G401.6 (cell line): ENCODE data around the gene CNKSR3.

Experiments
- FAIRE-seq: peaks from 2 replicates; lab custom pipeline; 2012; peaks lifted over from hg19 to GRCh38; lab: Jason Lieb, UNC

Gene CNKSR3

DNA sequence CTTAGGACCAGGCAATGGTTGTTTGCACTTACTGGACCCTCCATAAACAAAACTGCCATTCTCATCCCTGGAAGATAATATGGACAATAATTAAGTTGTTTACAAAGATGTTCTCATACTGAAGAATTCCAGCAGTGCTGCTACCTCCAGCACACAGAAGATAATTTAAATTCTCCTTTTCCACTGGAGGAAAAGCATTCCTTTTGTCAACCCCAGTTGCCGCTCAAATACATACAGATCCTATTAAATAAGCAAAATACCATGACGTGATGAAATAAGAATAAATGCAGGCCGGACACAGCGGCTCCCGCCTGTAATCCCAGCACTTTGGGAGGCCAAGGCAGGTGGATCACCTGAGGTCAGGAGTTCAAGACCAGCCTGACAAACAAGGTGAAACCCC, 99.4 kb downstream of the CNKSR3 start:
- no peak for FAIRE-seq

DNA sequence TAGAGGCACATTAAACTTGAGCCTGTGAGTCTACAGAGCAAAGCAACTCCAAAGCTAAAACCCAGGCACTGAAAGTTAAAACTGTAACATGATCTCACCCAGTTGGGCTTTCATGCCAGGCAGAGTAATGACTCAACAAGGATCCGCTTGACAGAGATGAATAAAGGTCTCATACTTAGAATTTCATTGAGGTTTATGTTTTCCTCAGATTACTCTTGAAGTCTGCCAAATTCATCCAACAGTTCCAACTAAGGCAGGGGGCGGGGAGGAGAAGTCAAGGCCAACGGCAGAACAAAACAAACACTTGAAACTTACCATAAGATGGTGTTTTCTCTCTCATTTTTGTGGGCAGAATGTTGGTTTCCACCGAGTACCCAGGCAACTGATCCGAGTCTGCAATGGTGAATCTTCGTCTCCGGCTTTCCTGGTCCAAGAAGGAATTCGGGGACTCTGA, 99.8 kb downstream of the CNKSR3 start:
- no peak for FAIRE-seq

DNA sequence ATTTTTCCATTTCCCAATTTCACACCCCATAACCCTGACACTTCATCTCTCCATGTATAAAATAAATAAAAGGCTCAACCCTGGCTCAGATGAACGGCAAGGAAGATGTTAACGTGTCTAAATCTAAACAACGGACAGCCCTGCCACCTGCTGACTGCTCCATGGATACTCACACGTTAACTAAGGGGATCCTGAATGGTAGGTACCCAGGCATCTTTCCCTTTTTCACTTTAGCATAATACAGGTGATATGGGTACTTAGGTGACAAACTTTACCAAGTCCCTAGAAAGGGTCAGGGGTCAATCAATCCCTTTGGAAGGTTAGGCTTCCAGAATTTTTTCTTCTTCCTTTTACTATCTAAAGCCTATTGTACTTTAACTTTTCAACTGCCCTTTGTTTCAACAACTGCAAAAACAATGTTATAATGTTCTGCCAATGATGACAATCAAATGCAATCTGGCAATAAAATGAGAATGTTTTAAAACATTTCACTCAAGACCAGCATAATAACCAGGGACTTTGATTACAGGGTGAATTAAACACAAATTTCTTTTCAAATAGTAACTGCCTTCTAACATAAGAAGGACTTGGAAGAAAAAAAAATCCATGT, 101.5 kb downstream of the CNKSR3 start:
- no peak for FAIRE-seq

DNA sequence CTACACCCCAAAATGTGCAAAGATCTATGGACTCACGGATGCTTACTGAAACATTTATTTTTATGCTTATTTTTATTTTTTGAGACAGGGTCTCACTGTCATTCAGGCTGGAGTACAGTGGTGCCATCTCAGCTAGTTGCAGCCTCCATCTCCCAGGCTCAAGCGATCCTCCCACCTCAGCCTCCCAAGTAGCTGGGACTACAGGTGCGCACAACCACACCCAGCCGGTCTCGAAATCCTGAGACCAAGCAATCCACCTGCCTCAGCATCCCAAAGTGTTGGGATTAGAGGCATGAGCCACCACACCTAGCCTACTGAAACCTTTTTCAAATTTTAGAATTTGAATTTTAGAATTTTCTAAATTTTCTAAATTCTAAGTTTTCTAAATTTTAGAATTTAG, 103.0 kb downstream of the CNKSR3 start:
- no peak for FAIRE-seq

DNA sequence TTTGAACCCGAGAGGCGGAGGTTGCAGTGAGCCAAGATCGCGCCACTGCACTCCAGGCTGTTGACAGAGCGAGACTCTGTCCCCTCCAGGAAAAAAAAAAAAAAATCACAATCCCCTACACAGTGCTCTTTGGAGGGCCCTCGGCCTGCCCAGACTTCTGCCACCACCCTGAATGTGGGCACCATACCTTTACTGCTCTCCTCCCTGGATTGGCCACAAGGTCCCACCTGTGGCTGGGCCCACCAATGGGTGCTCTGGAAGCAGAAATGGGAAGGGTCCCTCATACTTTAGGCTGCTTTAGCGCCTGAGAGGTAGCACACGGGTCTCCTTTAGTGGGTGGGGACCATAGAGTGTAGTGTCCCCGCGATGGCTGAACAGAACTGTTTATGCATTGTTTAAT, 103.6 kb downstream of the CNKSR3 start:
- FAIRE-seq, result no peak

DNA sequence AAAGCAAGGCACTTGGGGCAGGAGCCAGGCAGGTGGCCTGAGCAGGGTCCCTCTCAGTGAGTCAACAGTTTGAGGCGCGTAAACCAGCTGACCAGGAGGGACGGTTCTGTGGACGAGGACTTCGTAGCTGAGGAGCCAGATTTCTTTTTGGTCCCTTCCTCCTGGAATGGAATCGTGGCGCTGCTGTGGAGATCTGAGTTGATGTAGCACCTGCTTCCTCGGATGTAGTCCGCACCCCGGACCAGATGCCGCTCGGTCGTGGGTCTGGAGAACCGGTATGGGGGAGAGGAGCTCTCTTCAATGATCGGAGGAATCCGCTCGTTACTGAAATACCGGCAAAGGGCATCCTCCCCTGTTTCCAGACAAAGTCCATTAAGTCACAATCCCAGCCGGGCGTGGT, 104.2 kb downstream of the CNKSR3 start:
- no peak for FAIRE-seq

DNA sequence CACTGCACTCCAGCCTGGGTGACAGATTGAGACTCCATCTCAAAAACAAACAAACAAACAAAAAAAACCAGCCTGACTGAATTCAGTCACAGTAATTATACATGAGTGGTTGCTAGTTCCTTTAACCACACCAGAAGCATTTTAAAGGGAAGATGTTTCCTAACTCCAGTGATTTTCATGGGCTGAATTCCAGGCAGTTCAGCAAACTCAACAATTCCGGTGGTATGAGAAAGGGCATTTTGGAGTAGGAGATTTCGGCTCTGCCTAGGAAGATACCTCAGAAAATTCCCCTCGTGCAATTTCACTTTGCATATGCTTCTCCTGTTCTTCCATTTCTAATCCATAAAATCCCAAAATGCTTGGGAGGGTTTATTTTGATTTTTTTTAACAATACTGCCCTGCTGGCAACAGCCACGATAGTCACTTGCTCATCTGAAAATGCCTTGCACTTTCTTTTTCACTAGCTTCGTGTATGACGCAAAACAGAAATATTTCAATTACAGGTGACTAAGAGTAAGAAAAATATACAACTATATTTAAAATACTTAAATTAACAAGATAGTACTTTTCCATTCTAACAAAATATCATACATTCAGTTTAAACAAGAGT, 105.6 kb downstream of the CNKSR3 start:
- FAIRE-seq, result no peak

DNA sequence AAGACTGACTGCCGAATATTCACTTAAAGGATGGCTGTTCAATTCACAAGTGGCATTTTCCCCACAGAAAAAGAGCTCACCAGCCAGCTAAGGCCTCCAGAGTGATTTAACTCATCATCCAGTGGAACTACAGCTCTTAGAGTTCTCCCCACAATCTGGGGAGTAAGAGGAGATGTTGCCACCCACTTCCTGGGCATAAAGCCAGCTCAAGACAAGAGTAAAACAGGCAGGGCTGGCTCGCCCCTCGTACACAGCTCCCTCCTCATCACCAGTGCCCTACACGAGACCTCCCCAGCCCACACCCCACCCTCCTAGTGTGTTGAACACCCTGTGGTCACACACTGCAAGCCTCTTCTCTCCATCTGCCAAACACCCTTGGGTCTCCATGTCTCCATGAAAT, 106.7 kb downstream of the CNKSR3 start:
- FAIRE-seq, result no peak

DNA sequence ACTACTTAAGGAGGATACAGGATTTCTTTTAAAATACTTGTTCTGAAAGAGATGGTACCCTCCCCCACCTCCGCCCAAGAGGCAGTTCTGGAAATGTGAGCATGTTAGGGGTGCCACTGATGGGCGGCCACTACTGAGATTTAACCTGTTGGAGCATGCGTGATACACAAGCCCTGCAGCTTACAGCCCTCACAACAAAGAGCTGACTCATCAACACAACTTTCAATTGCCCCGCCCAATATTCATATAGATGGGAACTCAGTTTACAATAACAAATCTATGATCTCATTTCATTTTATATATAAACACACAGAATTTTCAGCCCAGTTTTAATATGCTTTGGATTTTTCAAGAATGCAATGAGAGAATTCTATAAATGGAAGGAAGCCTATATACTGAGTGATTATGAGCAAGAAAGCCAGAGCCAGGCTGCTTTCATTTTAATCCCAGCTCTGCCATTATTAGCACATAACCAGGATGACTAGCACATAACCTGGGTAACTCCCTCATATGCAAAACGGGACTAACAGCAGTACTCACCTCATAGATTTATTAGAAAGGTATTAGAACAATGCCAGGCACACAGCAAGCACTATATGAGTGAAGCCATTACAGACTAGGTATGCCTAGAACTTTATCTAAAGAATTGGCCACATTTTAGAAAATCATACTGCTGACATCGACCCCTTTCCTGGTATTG, 108.3 kb downstream of the CNKSR3 start:
- FAIRE-seq, result no peak

DNA sequence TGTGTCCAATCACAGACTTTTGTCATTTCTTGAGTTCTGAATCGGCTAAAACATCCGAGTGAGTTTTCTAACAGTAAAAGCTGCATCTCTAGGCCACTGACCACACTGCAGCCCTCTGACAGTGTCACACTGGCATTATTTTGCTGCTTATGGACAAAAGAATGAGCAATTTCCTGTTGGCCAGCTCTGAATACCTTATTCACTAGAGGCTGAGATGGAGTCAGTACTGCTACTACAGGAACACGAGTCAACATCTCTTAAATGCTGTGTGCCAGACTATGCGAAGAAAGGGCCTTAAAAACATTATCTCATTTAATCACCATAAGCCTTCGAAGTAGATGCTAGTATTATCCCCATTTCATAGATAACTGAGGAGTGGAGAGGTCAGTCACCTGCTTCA, 111.4 kb downstream of the CNKSR3 start:
- FAIRE-seq, result no peak

DNA sequence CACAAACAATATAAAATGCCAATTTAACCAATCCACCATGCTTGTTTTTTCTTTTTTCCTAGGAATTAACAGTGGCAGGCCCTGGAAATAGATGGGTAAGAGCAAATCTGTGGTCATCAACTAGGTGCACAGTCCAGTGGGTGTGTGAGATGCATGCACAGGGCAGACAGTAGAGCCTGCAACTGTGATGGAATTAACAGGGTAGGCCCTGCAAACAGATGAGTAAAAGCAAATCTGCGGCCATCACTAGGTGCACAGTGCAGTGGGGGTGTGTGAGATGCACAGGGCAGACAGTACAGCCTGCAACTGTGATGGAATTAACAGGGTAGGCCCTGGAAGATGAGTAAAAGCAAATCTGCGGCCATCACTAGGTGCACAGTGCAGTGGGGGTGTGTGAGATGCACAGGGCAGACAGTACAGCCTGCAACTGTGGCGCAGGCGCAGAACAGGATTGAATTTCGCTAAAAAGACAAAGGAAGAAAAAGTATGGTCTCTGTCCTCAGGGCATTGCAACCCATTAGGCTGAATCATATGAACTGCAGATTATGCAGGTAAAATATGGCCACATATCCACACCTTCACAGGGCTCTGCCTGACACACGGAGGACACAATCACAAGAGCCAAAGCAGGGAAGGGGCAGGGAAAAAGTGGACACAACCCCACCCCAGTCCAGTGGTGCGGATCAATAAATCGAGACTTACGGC, 112.8 kb downstream of the CNKSR3 start:
- no peak for FAIRE-seq

DNA sequence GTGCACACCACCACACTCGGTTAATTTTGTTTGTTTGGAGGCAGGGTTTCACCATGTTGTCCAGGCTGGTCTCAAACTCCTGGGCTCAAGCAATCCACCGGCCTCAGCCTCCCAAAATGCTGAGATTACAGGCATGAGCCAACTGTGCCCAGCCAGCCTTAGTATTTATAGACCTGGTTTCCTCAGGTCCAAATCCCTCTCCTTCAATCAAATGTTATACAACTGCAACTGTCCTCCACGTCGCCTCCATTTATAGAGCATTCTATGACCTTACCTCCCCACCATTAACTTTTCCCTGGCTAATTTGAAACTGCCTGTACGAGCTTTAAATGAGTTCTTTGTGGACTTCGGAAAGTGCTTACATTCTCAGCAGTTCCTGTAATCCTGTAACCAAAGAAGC, 114.6 kb downstream of the CNKSR3 start:
- FAIRE-seq, result no peak

DNA sequence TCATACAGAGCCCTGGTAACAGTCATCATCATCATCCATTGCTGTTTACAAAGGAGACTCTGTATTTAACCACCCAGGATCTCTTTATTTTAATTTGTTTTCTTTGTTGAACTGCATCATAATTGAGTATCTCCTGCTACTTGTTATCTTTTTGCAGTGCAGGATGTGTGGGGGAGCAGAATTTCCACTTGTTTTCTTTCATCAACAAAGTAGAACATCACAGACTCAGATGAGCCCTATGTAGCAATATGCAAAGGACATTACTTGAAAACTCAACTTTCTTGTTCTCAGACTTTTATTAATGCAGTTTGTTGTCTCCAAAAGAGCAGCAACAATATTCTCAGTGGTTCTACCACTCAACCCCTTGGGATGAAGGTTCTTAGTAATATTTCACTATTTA, 115.2 kb downstream of the CNKSR3 start:
- FAIRE-seq, result no peak

DNA sequence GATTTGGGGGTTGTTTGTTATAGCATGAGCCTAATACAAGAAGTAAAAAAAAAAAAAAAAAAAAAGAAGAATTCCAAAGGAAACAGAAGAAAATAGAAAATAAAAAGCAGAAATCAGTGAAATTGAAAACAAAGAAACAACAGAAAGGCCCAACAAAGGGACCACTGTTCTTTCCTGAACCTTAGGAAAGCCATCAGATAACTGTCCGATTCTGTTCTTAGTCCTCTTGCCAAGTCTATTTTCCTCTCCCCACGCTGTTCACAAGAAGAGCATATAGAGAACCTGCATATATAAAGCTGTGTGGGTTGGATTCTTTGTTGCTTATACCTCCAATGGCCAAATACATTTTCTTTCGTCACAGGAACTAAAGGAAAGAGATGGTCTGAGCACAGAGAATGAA, 115.9 kb downstream of the CNKSR3 start:
- FAIRE-seq, result no peak

DNA sequence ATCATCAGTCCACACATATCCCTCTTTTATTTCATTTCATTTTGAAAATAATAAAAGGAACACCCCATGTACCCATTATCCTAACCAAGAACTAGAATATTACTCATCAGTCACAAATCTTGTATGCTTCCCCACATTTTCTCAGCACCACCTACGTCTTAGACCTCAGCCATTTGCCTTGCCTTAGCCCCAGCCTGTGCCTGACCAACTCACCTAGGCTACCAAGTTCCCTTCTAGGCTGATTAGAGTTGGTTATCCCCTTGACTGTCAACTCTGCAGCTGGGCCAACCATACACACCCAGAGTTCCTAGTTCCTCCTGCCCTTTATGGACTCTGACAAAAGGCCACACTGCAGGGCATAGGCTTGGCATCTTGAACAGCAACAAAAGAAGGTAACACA, 120.5 kb downstream of the CNKSR3 start:
- FAIRE-seq, result no peak

DNA sequence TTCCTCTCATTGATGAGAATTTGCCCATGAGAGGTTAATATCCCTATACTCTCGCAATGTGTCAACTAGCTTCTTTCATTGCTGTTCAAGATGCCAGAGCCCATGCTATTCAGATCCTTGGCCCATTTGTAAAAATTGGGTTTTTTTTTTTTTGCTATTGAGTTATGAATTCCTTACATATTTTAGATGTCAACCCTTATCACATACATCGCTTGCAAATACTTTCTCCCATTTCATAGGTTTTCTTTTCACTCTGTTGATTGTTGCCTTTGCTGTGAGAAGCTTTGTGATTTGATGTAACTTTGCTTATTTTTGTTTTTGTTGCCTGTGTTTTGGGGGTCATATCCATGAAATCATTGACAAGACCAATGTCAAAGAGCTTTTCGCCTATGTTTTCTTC, 121.7 kb downstream of the CNKSR3 start:
- no peak for FAIRE-seq

DNA sequence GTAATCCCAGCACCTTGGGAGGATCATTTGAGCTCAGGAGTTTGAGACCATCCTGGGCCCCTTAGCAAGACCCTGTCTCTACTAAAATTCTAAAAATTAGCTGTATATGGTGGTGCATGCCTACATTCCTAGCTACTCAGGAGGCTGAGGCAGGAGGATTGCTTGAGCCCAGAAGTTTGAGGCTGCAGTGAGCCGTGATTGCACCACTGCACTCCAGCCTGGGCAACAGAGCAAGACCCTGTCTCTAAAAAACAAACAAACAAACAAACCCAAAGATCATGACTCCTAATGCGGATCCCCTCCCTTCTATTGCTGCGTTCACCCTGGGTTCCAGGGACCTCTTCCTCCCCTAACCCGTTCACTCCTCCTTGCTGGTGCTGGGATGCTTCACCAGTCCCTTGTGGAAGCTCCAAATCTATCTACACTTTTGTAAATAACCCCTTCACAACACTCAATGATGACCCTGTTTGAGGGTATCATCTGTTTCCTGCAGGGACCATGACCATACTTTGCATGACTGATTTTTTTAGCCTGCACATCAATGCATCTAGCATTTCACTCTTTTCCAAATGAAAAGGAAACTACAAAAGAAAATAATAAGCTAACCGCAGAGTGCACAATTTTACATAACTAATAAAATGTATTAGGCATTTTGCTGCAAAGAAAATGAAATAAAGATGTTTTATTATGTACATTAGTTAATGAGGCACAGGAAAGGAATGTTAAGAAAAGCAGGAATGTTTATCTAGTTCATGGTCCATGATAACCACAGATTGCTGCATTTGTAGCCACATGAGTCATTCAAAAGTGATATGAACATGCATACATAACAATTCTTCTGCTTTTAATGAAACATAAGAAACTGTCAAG, 123.4 kb downstream of the CNKSR3 start:
- no peak for FAIRE-seq

DNA sequence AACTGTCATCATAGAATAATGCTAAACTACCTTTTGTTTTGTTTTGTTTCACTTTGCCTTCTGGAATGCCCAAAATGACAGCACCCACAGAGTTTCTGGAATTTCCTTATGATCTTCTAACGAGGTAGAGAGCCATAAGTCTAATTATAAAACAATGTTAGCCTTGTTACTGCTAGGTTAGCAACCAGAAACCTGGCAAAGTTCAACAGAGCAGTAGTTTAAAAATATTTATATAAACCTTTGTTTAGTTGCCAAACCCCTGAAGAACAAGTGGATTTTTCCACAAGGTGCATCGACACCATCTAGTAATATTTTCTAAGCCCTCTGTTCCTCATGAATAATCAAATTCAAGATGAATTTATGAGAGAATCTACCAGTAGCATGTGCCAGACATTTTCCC, 126.3 kb downstream of the CNKSR3 start:
- no peak for FAIRE-seq

DNA sequence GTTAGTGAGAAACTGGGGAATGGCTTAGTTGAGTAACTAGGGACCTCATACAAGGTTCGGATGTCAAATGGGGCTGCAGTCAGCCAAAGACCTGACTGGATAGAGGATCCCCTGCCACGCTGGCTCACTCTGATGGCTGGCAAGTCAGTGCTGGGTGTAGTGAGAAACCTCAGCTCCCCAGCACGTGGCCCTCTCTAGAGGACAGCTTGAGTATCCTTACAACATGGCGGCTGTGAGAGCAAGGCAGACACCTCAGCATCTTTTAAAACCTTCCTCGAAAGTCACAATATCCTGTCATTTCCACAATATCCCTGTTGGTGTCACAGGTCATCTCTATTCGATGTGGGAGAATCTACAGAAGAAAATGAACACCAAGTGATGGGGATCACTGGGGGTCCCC, 127.2 kb downstream of the CNKSR3 start:
- FAIRE-seq, result no peak

DNA sequence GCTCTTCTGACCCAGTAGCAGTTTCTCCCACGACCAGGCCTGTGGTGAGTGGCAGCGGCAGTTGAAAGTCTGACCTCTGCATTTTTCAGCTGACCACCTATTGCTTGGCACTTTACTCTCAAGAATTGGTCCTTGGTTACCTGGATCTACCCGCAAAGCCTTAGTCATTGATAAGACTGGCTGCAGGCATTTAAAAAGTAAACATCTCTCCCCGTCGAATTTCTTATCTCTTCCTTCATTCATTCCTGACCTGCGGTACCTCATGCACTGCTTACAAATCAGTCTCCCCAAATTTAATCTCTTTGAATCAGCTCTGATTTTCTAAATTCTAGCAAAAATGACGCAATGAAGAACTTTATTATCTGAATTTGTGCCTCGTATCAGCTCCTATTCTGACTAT, 127.7 kb downstream of the CNKSR3 start:
- FAIRE-seq, result no peak

DNA sequence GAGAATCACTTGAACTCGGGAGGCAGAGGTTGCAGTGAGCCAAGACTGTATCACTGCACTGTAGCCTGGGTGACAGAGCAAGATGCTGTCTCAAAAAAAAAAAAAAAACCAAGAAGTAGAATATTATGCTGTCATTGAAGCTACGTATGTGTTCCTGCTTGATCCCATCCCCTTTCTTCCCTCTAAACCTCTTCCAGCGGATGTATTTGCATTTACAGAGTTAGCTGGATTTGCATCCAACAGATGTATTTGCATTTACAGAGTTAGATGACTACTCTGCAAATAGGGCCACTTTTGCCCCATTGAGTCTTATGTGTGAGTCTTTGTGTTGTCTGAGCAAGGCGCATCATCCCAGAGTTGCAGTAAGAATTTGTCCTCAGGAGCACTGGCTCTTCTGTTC, 128.9 kb downstream of the CNKSR3 start:
- no peak for FAIRE-seq

DNA sequence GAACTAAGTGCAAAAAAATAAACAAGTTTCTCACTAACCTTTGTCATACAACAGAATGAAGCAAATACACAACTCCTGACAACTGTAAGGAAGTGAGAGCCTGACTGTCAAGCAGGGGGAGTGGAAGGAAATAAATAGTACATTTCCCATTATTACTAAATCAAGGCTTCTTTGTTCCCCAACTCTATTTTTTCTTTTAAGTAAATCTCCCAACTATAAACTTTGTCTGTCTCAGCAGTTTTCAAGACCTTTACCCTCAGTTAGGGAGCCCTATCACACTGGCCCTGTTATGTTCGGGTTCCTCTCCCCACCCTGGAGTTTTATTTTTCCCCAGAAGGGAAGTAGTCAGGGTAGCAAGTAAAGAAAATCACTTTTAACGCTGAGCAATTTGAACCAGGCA, 129.7 kb downstream of the CNKSR3 start:
- FAIRE-seq, result no peak
